ENCODE results near the gene EBF3. TPM values are rescaled to one million over a fixed set of nuclear protein-coding genes. Genes with fewer than 3 reads are reported as not detected.

The EBF3 gene
- total RNA-seq, 1 donor from 2014 or later, result 1.2 TPM

GRCh38 chr10:129935102-129935866, 28.8 kb downstream of the EBF3 start:
- H3K9me3 Mint-ChIP-seq, result no peaks in the 10 kb centered on the region
- H3K27ac Mint-ChIP-seq, result no peak overlapping the region
- peaks cover 27% of the 10 kb centered on the region for H3K27me3 Mint-ChIP-seq (ENCODE audit: low read depth)
- no peaks in the 10 kb centered on the region for H3K4me1 Mint-ChIP-seq
- DNase-seq (ENCODE audit: low spot score in 2 of 2, unreplicated experiment in 2 of 2), result no peak
- H3K36me3 Mint-ChIP-seq, result no peaks in the 10 kb centered on the region
- no peak for TF ChIP-seq CTCF (IDR thresholded peaks at IDR 0.05; ENCODE audit: unreplicated experiment)
- H3K4me3 Mint-ChIP-seq, result no peak overlapping the region

- H3K27ac Mint-ChIP-seq, result no peak overlapping the region
- no peak for TF ChIP-seq CTCF (IDR thresholded peaks at IDR 0.05; ENCODE audit: unreplicated experiment)
Observed at GRCh38 chr10:129934196-129934925, 29.7 kb downstream of the EBF3 start.

GRCh38 chr10:129933456-129934092, 30.5 kb downstream of the EBF3 start:
- H3K27ac Mint-ChIP-seq, result no peak overlapping the region
- no peaks in the 10 kb centered on the region for H3K4me1 Mint-ChIP-seq
- TF ChIP-seq CTCF (IDR thresholded peaks at IDR 0.05; ENCODE audit: unreplicated experiment), result no peak
- peaks cover 19% of the 10 kb centered on the region for H3K27me3 Mint-ChIP-seq (ENCODE audit: low read depth)
- no peak for DNase-seq (ENCODE audit: low spot score in 2 of 2, unreplicated experiment in 2 of 2)
- H3K36me3 Mint-ChIP-seq, result no peaks in the 10 kb centered on the region
- H3K9me3 Mint-ChIP-seq, result no peaks in the 10 kb centered on the region
- H3K4me3 Mint-ChIP-seq, result no peak overlapping the region

More at GRCh38 chr10:129934196-129934925, 29.7 kb downstream of the EBF3 start:
- Mint-ChIP-seq H3K36me3 (no peaks in the 10 kb centered on the region), H3K27me3 (ENCODE audit: low read depth) (peaks cover 24% of the 10 kb centered on the region), H3K9me3 (no peaks in the 10 kb centered on the region), H3K4me3 (no peak overlapping the region), H3K4me1 (no peaks in the 10 kb centered on the region)
- DNase-seq (ENCODE audit: low spot score in 2 of 2, unreplicated experiment in 2 of 2), result no peak

- H3K9me3 Mint-ChIP-seq, result no peaks in the 10 kb centered on the region
- no peak for DNase-seq (ENCODE audit: low spot score in 2 of 2, unreplicated experiment in 2 of 2)
- no peaks in the 10 kb centered on the region for H3K36me3 Mint-ChIP-seq
- H3K27ac Mint-ChIP-seq, result no peak overlapping the region
- no peak overlapping the region for H3K4me3 Mint-ChIP-seq
- no peak for TF ChIP-seq CTCF (IDR thresholded peaks at IDR 0.05; ENCODE audit: unreplicated experiment)
- peaks cover 15% of the 10 kb centered on the region for H3K27me3 Mint-ChIP-seq (ENCODE audit: low read depth)
- H3K4me1 Mint-ChIP-seq, result no peaks in the 10 kb centered on the region
Observed at GRCh38 chr10:129932751-129933433, 31.2 kb downstream of the EBF3 start.

GRCh38 chr10:129932182-129932581, 31.9 kb downstream of the EBF3 start:
- DNase-seq (ENCODE audit: low spot score in 2 of 2, unreplicated experiment in 2 of 2), result no peak
- H3K27ac Mint-ChIP-seq, result no peak overlapping the region
- no peaks in the 10 kb centered on the region for H3K36me3 Mint-ChIP-seq
- no peak overlapping the region for H3K4me3 Mint-ChIP-seq
- peaks cover 15% of the 10 kb centered on the region for H3K27me3 Mint-ChIP-seq (ENCODE audit: low read depth)
- no peaks in the 10 kb centered on the region for H3K9me3 Mint-ChIP-seq
- no peak for TF ChIP-seq CTCF (IDR thresholded peaks at IDR 0.05; ENCODE audit: unreplicated experiment)
- H3K4me1 Mint-ChIP-seq, result no peaks in the 10 kb centered on the region
